H9 (cell line): ENCODE measurements around the gene TBXA2R. TPM values are rescaled to one million over a fixed set of nuclear protein-coding genes. Genes with fewer than 3 reads are reported as not detected.
"Not testable (repeated sequence)": the region's sequence is repeated elsewhere in the genome, so short reads cannot be mapped to it uniquely, and the experiment has no call there.

Source experiments
- DNase-seq: peaks from one replicate; pipeline ENCODE4 v3.0.0-alpha.2; 2017
- H2AFZ ChIP-seq: one replicate; pipeline ENCODE4 v1.6.1; 2013; ENCODE audit warnings: mild to moderate bottlenecking, low read length, control low read depth, moderate library complexity
- H2AK5ac ChIP-seq: 2 replicates; pipeline ENCODE4 v1.6.1; 2013; ENCODE audit warnings: low read length, control low read depth, mixed read lengths; ENCODE audit not compliant: insufficient read length
- H2BK120ac ChIP-seq: one replicate; pipeline ENCODE4 v1.6.1; 2013; ENCODE audit warnings: low read depth, mild to moderate bottlenecking, low read length, control low read depth, inconsistent platforms; ENCODE audit not compliant: poor library complexity, severe bottlenecking
- H2BK12ac ChIP-seq: 2 replicates; pipeline ENCODE4 v1.6.1; 2013; ENCODE audit warnings: low read length, control low read depth, mixed read lengths, low read depth; ENCODE audit not compliant: insufficient read length
- H2BK15ac ChIP-seq: 2 replicates; pipeline ENCODE4 v1.6.1; 2013; ENCODE audit warnings: low read depth, low read length, control low read depth
- H2BK20ac ChIP-seq: one replicate; pipeline ENCODE4 v1.6.1; 2013; ENCODE audit warnings: low read depth, mild to moderate bottlenecking, low read length, control low read depth, inconsistent platforms; ENCODE audit not compliant: poor library complexity, severe bottlenecking
- H2BK5ac ChIP-seq: 2 replicates; pipeline ENCODE4 v1.6.1; 2013; ENCODE audit warnings: low read length, control low read depth, mixed read lengths; ENCODE audit not compliant: insufficient read length
- H3K14ac ChIP-seq: 2 replicates; pipeline ENCODE4 v1.6.1; 2013; ENCODE audit warnings: low read length, control low read depth; ENCODE audit not compliant: insufficient read depth
- H3K18ac ChIP-seq: 2 replicates; pipeline ENCODE4 v1.6.1; 2013; ENCODE audit warnings: low read depth, mild to moderate bottlenecking, mixed read lengths, low read length, control low read depth; ENCODE audit not compliant: insufficient read length
- H3K23ac ChIP-seq: 2 replicates; pipeline ENCODE4 v1.6.1; 2013; ENCODE audit warnings: low read length, control low read depth, mixed read lengths, low read depth; ENCODE audit not compliant: insufficient read length
- H3K23me2 ChIP-seq: 2 replicates; pipeline ENCODE4 v1.6.1; 2013; ENCODE audit warnings: low read depth, mild to moderate bottlenecking, mixed read lengths, low read length, control low read depth; ENCODE audit not compliant: insufficient read length, poor library complexity, severe bottlenecking
- H3K27ac ChIP-seq: 2 replicates; pipeline ENCODE4 v1.5.1; 2013; ENCODE audit warnings: low read length, control low read depth, mixed read lengths, low read depth; ENCODE audit not compliant: insufficient read length
- H3K27me3 ChIP-seq: 2 replicates; pipeline ENCODE4 v1.6.1; 2013; ENCODE audit warnings: low read length, control low read depth, inconsistent platforms; ENCODE audit not compliant: insufficient read depth
- H3K4ac ChIP-seq: 2 replicates; pipeline ENCODE4 v1.6.1; 2013; ENCODE audit warnings: low read depth, mild to moderate bottlenecking, control low read depth, inconsistent platforms, low read length, moderate library complexity
- H3K4me1 ChIP-seq: 2 replicates; pipeline ENCODE4 v1.6.1; 2013; ENCODE audit warnings: low read length, control low read depth, inconsistent platforms; ENCODE audit not compliant: insufficient read depth
- H3K4me2 ChIP-seq: 2 replicates; pipeline ENCODE4 v1.6.1; 2013; ENCODE audit warnings: low read length, control low read depth, mixed read lengths; ENCODE audit not compliant: insufficient read length, insufficient read depth
- H3K56ac ChIP-seq: 2 replicates; pipeline ENCODE4 v1.6.1; 2013; ENCODE audit warnings: low read depth, mild to moderate bottlenecking, mixed read lengths, low read length, control low read depth; ENCODE audit not compliant: insufficient read length
- H3K79me1 ChIP-seq: 2 replicates; pipeline ENCODE4 v1.6.1; 2013; ENCODE audit warnings: low read depth, mild to moderate bottlenecking, moderate library complexity, low read length, control low read depth, inconsistent platforms; ENCODE audit not compliant: insufficient read depth, poor library complexity, severe bottlenecking
- H3K79me2 ChIP-seq: 2 replicates; pipeline ENCODE4 v1.6.1; 2013; ENCODE audit warnings: low read length, control low read depth, inconsistent platforms; ENCODE audit not compliant: insufficient read depth
- H3K9ac ChIP-seq: 2 replicates; pipeline ENCODE4 v1.6.1; 2013; ENCODE audit warnings: low read length, control low read depth, mixed read lengths; ENCODE audit not compliant: insufficient read length; ENCODE audit errors: extremely low read depth
- H3K9me3 ChIP-seq: one replicate; pipeline ENCODE4 v1.6.1; 2013; ENCODE audit warnings: low read depth, low read length, inconsistent platforms; ENCODE audit not compliant: control insufficient read depth
- H3T11ph ChIP-seq: one replicate; pipeline ENCODE4 v1.6.1; 2013; ENCODE audit warnings: mild to moderate bottlenecking, low read length, control low read depth, inconsistent platforms
- H4K20me1 ChIP-seq: one replicate; pipeline ENCODE4 v1.6.1; 2013; ENCODE audit not compliant: control insufficient read depth, insufficient read length, insufficient read depth
- H4K5ac ChIP-seq: 2 replicates; pipeline ENCODE4 v1.6.1; 2013; ENCODE audit warnings: low read depth, mild to moderate bottlenecking, mixed read lengths, low read length, control low read depth; ENCODE audit not compliant: insufficient read length
- H4K8ac ChIP-seq: replicated peaks from 2 replicates; pipeline ENCODE4 v1.6.1; 2013; ENCODE audit warnings: low read length, control low read depth, mixed read lengths, low read depth; ENCODE audit not compliant: insufficient read length
- H4K91ac ChIP-seq: 2 replicates; pipeline ENCODE4 v1.6.1; 2013; ENCODE audit warnings: low read depth, mild to moderate bottlenecking, moderate library complexity, mixed read lengths, low read length, control low read depth; ENCODE audit not compliant: insufficient read length
- H3K27ac Mint-ChIP-seq, 3 experiments: 2 replicates in 2 of 3; 3 replicates in 1 of 3; pipeline ENCODE4 v1.8.0; 2020 to 2021; ENCODE audit warnings: mixed read lengths in 3 of 3, mild to moderate bottlenecking in 1 of 3, moderate library complexity in 1 of 3
- H3K27me3 Mint-ChIP-seq: 2 replicates; pipeline ENCODE4 v1.8.0; 2021; ENCODE audit warnings: low read depth, mild to moderate bottlenecking, moderate library complexity, mixed read lengths
- H3K36me3 Mint-ChIP-seq, 3 experiments: 2 replicates in 2 of 3; 3 replicates in 1 of 3; pipeline ENCODE4 v1.8.0; 2020 to 2021; ENCODE audit warnings: low read depth in 3 of 3, mixed read lengths in 3 of 3; ENCODE audit not compliant: insufficient read depth in 1 of 3
- H3K4me1 Mint-ChIP-seq, 2 experiments: 2 replicates each; pipeline ENCODE4 v1.8.0; 2020; ENCODE audit warnings: mixed read lengths in 2 of 2
- H3K4me3 Mint-ChIP-seq, 2 experiments: 2 replicates in 1 of 2; 3 replicates in 1 of 2; pipeline ENCODE4 v1.8.0; 2020 to 2021; ENCODE audit warnings: mild to moderate bottlenecking in 2 of 2, mixed read lengths in 2 of 2, moderate library complexity in 1 of 2
- H3K9me3 Mint-ChIP-seq, 2 experiments: 2 replicates in 1 of 2; 3 replicates in 1 of 2; pipeline ENCODE4 v1.8.0; 2020; ENCODE audit warnings: mild to moderate bottlenecking in 2 of 2, mixed read lengths in 2 of 2, moderate library complexity in 1 of 2
- WGBS: extraction: QIAGEN DNeasy Blood & Tissue Kit; methylation state at CpG from one replicate; pipeline ENCODE4 v1.1.7; 2013; ENCODE audit warnings: missing lambda C conversion rate, low lambda C conversion rate, mixed read lengths; ENCODE audit not compliant: insufficient read length; ENCODE audit errors: extremely low coverage; 5-methylcytosine and 5-hydroxymethylcytosine counted together
- total RNA-seq: library from RNA; stranded (reverse); gene quantifications from 2 replicates; pipeline ENCODE4 v1.2.1, GENCODE V29; 2021

The TBXA2R gene
- total RNA-seq, 1 experiment from 2014 or later = 0.63 TPM

DNA sequence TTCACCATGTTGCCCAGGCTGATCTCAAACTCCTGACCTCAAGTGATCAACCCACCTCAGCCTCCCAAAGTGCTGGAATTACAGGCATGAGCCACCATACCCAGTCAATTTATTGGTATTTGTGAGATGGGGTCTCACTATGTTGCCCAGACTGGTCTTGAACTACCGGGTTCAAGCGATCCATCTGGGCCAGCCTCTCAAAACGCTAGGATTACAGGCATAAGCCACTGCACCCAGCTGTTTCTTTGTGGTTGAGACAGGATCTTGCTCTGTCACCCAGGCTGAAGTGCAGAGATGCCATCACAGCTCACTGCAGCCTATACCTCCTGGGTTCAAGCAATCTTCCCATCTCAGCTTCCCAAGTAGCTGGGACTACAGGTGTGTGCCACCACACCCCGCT, 24.9 kb downstream of the TBXA2R start:
- H3K9ac ChIP-seq, H3T11ph ChIP-seq, H3K9me3 ChIP-seq, H2BK20ac ChIP-seq, H2BK15ac ChIP-seq, H3K23ac ChIP-seq, H3K4ac ChIP-seq, H4K5ac ChIP-seq, H3K4me1 Mint-ChIP-seq, H3K4me3 Mint-ChIP-seq, H4K8ac ChIP-seq, DNase-seq, H3K27ac ChIP-seq, H3K27ac Mint-ChIP-seq, H3K4me1 ChIP-seq, H4K20me1 ChIP-seq, H3K14ac ChIP-seq, H2BK120ac ChIP-seq, H3K36me3 Mint-ChIP-seq, H2BK12ac ChIP-seq, H3K4me2 ChIP-seq, H4K91ac ChIP-seq, H2BK5ac ChIP-seq, H3K79me2 ChIP-seq, H3K79me1 ChIP-seq, H3K18ac ChIP-seq, H3K56ac ChIP-seq, H3K9me3 Mint-ChIP-seq, H3K27me3 ChIP-seq, H2AFZ ChIP-seq, H2AK5ac ChIP-seq: not testable (repeated sequence)
- no CpG with 5 or more reads among the region's 4 CpGs for WGBS
- H3K27me3 Mint-ChIP-seq = peaks cover 59% of the 10 kb centered on the region
- peaks cover 10% of the 10 kb centered on the region for H3K23me2 ChIP-seq
